ENCODE measurements around the gene CA9.

DNA sequence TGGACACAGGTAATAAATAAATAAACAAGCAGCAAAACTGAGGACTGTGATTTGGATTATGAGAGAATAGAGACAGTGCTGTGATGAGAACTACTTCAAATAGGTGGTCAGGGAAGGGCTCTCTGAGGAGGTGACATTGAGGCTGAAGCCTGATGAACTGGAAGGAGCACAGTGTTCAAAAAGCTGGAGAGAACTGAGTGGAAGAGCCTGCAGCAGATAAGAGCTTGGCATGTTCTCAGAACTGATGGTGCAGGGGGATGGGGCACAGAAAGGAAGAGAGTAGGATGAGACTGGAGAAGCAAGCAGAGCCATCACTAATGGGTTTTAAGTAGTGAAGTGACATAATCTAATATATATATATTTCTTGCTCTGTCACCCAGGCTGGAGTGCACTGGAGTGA, 27.2 kb downstream of the CA9 start:
- TF ChIP-seq, protein P1, sequence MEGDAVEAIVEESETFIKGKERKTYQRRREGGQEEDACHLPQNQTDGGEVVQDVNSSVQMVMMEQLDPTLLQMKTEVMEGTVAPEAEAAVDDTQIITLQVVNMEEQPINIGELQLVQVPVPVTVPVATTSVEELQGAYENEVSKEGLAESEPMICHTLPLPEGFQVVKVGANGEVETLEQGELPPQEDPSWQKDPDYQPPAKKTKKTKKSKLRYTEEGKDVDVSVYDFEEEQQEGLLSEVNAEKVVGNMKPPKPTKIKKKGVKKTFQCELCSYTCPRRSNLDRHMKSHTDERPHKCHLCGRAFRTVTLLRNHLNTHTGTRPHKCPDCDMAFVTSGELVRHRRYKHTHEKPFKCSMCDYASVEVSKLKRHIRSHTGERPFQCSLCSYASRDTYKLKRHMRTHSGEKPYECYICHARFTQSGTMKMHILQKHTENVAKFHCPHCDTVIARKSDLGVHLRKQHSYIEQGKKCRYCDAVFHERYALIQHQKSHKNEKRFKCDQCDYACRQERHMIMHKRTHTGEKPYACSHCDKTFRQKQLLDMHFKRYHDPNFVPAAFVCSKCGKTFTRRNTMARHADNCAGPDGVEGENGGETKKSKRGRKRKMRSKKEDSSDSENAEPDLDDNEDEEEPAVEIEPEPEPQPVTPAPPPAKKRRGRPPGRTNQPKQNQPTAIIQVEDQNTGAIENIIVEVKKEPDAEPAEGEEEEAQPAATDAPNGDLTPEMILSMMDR (IDR thresholded peaks at IDR 0.05) = no peak
- TF ChIP-seq POLR2AphosphoS5 (IDR thresholded peaks at IDR 0.05) = no peak
- no peak for TF ChIP-seq POLR2A (IDR thresholded peaks at IDR 0.05)
- TF ChIP-seq EP300 (IDR thresholded peaks at IDR 0.05; ENCODE audit: low read depth) = no peak

All from transverse colon (tissue), 4 donors.